GM12864 (cell line): Measurements from ENCODE around the gene TMEM258.

ENCODE experiments used
- DNase-seq: peaks from one replicate; pipeline ENCODE4 v3.0.0-alpha.2; 2011; ENCODE audit warnings: low read depth
- H3K4me3 ChIP-seq: 2 replicates; pipeline ENCODE4 v1.5.1; 2011; ENCODE audit warnings: mild to moderate bottlenecking, low read depth, low read length, control low read depth
- TF ChIP-seq, protein P1 (sequence below): IDR thresholded peaks from 2 replicates; pipeline ENCODE4 v1.5.1; 2011; ENCODE audit warnings: low read depth, mild to moderate bottlenecking, moderate library complexity, low read length, control low read depth, inconsistent platforms; ENCODE audit errors: missing control alignments

The TMEM258 gene

GRCh38 chr11:61775606-61776554 lies 16.5 kb downstream of the TMEM258 start:
- DNase-seq, result no peak
- TF ChIP-seq, protein P1, sequence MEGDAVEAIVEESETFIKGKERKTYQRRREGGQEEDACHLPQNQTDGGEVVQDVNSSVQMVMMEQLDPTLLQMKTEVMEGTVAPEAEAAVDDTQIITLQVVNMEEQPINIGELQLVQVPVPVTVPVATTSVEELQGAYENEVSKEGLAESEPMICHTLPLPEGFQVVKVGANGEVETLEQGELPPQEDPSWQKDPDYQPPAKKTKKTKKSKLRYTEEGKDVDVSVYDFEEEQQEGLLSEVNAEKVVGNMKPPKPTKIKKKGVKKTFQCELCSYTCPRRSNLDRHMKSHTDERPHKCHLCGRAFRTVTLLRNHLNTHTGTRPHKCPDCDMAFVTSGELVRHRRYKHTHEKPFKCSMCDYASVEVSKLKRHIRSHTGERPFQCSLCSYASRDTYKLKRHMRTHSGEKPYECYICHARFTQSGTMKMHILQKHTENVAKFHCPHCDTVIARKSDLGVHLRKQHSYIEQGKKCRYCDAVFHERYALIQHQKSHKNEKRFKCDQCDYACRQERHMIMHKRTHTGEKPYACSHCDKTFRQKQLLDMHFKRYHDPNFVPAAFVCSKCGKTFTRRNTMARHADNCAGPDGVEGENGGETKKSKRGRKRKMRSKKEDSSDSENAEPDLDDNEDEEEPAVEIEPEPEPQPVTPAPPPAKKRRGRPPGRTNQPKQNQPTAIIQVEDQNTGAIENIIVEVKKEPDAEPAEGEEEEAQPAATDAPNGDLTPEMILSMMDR, result no peak

DNA sequence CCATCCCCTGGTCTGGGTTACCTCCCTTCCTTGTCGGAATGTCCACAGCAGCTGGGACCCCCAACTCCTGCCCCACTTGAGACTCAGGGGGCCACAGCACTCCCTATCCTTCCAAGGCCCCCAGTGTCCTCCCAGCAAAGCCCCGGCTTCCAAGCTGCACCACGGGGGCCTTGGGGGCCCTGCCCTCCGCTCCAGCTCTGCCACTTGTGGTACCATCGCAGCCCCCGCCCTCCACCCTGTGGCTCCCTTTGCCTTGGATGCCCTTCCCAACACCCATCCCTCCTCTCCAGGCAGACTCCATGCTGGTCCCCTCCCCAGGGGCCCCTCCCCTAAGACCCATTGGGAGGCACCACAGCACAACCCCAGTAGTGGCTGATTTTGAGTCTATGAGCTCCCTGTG lies 17.3 kb downstream of the TMEM258 start:
- DNase-seq, result no peak
- H3K4me3 ChIP-seq, result no peak overlapping the region
- TF ChIP-seq, protein P1, result no peak

More at GRCh38 chr11:61775606-61776554, 16.5 kb downstream of the TMEM258 start:
- no peak overlapping the region for H3K4me3 ChIP-seq

DNA sequence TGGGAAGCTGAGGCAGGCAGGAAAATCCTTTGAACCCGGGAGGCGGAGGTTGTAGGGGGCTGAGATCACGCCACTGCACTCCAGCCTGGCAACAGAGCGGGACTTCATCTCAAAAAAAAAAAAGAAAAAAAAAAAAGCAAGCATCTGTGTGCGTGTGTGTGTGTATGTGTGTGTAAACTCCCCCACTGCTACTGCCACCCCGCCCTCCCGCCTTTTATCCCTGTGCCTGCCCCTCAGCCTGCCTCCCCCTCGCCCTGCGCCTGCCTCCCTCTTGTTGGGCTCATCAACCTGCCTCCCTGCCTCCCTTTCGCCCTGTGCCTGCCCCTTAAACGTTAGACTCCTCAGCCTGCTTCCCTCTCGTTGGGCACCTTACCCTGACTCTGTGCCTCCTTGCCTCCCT lies 18.0 kb downstream of the TMEM258 start:
- TF ChIP-seq, protein P1, result no peak
- DNase-seq, result no peak
- no peak overlapping the region for H3K4me3 ChIP-seq

GRCh38 chr11:61773809-61774208 lies 18.6 kb downstream of the TMEM258 start:
- no peak overlapping the region for H3K4me3 ChIP-seq
- TF ChIP-seq, protein P1, result no peak
- DNase-seq, result no peak

DNA sequence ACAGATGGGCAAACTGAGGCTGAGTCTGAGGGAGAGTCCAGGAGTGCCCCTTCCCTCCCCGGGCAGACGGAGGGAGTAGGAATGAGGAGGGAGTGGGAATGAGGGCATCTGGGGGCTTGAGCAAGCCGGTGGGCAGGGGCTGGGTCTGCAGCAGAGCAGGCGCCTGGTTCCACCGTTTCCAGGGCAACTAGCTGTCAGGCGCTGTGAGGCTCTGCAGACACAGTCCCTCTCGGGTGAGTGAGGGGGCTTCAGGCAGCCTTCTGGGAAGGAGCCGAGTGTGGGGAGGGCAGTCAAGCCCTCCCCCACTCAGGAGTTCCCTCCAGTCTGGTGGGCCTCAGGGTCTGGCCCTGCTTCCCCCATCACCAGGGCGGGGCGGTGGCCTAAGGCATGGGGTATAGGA lies 19.0 kb downstream of the TMEM258 start:
- DNase-seq, result no peak
- TF ChIP-seq, protein P1, result no peak
- H3K4me3 ChIP-seq, result no peak overlapping the region

- DNase-seq, result no peak
- TF ChIP-seq, protein P1, result no peak
- no peak overlapping the region for H3K4me3 ChIP-seq
These were observed 20.4 kb downstream of the TMEM258 start for GRCh38 chr11:61771985-61772455.
